Activated CD4-positive, alpha-beta T cell treated with anti-CD3 and anti-CD28 coated beads for 36 hours (primary cell): ENCODE measurements around the gene PHF21A. TPM values are rescaled to one million over a fixed set of nuclear protein-coding genes. Genes with fewer than 3 reads are reported as not detected.
"Not testable (repeated sequence)": the region's sequence is repeated elsewhere in the genome, so short reads cannot be mapped to it uniquely, and the experiment has no call there.

ENCODE experiments used
- ATAC-seq: fragments of 200-7000 bp; cut with Tn5 transposase; one replicate; pipeline ENCODE4 v1.10.0; 2021; ENCODE audit warnings: mild to moderate bottlenecking, moderate library complexity
- CTCF ChIA-PET: fragments of 350-600 bp; sonication (Branson Sonifier 250); formaldehyde crosslinking; loops from one replicate; lab custom pipeline; 2021; ENCODE audit warnings: antibody characterized with exemption; lab: Charles Lee
- POLR2A ChIA-PET: fragments of 350-600 bp; sonication (Branson Sonifier 250); formaldehyde crosslinking; loops from one replicate; lab custom pipeline; 2021; ENCODE audit warnings: antibody characterized with exemption, inconsistent platforms; lab: Charles Lee
- DNase-seq: peaks from one replicate; pipeline ENCODE4 v3.0.0-alpha.2; 2020
- H3K27ac Mint-ChIP-seq: one replicate; pipeline ENCODE4 v1.8.0; 2021; ENCODE audit warnings: mixed read lengths
- H3K27me3 Mint-ChIP-seq: one replicate; pipeline ENCODE4 v1.8.0; 2021; ENCODE audit warnings: mixed read lengths
- H3K36me3 Mint-ChIP-seq: one replicate; pipeline ENCODE4 v1.8.0; 2021; ENCODE audit warnings: low read depth, mixed read lengths
- H3K4me1 Mint-ChIP-seq: one replicate; pipeline ENCODE4 v1.8.0; 2021; ENCODE audit warnings: mixed read lengths
- H3K4me3 Mint-ChIP-seq: one replicate; pipeline ENCODE4 v1.8.0; 2021; ENCODE audit warnings: mild to moderate bottlenecking, moderate library complexity, mixed read lengths
- H3K9me3 Mint-ChIP-seq: one replicate; pipeline ENCODE4 v1.8.0; 2021; ENCODE audit warnings: low read depth, mixed read lengths
- intact Hi-C, 2 experiments: fragments of 100-400 bp; cut with DNase I in 1 of 2; cut with micrococcal nuclease in 1 of 2; formaldehyde crosslinking; loops; one replicate each; pipeline versions ENCODE4 v1.14.2 to v1.15.1; 2022 to 2024; cut with DNase I, micrococcal nuclease
- total RNA-seq, 2 experiments: library from RNA; stranded (reverse); gene quantifications; one replicate each; pipeline ENCODE4 v1.2.3, GENCODE V29; 2021

PHF21A gene
- total RNA-seq, 2 experiments from 2014 or later = 42.6 to 61.8 TPM

DNA sequence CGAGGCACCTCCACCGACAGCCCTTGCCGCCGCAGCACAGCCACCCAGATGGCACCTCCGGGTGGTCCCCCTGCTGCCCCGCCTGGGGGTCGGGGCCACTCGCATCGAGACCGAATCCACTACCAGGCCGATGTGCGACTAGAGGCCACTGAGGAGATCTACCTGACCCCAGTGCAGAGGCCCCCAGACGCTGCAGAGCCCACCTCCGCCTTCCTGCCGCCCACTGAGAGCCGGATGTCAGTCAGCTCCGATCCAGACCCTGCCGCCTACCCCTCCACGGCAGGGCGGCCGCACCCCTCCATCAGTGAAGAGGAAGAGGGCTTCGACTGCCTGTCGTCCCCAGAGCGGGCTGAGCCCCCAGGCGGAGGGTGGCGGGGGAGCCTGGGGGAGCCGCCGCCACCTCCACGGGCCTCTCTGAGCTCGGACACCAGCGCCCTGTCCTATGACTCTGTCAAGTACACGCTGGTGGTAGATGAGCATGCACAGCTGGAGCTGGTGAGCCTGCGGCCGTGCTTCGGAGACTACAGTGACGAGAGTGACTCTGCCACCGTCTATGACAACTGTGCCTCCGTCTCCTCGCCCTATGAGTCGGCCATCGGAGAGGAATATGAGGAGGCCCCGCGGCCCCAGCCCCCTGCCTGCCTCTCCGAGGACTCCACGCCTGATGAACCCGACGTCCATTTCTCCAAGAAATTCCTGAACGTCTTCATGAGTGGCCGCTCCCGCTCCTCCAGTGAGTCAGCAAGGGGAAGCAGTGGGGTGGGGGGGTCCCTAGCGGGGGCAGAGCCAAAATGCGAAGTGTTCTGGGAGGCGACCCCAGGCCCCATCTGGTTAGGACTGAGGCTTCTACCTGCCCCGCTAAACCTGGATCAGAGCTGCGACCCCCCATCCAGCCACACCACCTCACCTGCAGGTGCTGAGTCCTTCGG, 218.5 kb downstream of the PHF21A start:
- H3K4me1 Mint-ChIP-seq = peaks cover 4% of the 10 kb centered on the region
- POLR2A ChIA-PET = no interaction called here
- CTCF ChIA-PET = no interaction called here

GRCh38 chr11:45901626-45902025, 219.6 kb downstream of the PHF21A start:
- intact Hi-C loops = no loop called here
- DNase-seq = no peak
- Mint-ChIP-seq H3K36me3 (no peaks in the 10 kb centered on the region), H3K27me3 (peaks cover 20% of the 10 kb centered on the region), H3K9me3 (no peaks in the 10 kb centered on the region), H3K27ac (no peak overlapping the region), H3K4me1 (peaks cover 4% of the 10 kb centered on the region), H3K4me3 (no peak overlapping the region)
- POLR2A ChIA-PET = interaction anchor here (0.6 kb wide), 1 partner anchor 40 kb away, joined by 3 read pairs; no protein-coding TSS in a partner anchor
- no peak for ATAC-seq
- CTCF ChIA-PET = no interaction called here

More for the DNA sequence above, 218.5 kb downstream of the PHF21A start:
- H3K4me3 Mint-ChIP-seq = no peak overlapping the region
- H3K27me3 Mint-ChIP-seq = peaks cover 14% of the 10 kb centered on the region
- intact Hi-C loops = no loop called here
- ATAC-seq (no peak), DNase-seq (no peak)
- H3K27ac Mint-ChIP-seq = no peak overlapping the region
- no peaks in the 10 kb centered on the region for H3K36me3 Mint-ChIP-seq
- H3K9me3 Mint-ChIP-seq = no peaks in the 10 kb centered on the region

DNA sequence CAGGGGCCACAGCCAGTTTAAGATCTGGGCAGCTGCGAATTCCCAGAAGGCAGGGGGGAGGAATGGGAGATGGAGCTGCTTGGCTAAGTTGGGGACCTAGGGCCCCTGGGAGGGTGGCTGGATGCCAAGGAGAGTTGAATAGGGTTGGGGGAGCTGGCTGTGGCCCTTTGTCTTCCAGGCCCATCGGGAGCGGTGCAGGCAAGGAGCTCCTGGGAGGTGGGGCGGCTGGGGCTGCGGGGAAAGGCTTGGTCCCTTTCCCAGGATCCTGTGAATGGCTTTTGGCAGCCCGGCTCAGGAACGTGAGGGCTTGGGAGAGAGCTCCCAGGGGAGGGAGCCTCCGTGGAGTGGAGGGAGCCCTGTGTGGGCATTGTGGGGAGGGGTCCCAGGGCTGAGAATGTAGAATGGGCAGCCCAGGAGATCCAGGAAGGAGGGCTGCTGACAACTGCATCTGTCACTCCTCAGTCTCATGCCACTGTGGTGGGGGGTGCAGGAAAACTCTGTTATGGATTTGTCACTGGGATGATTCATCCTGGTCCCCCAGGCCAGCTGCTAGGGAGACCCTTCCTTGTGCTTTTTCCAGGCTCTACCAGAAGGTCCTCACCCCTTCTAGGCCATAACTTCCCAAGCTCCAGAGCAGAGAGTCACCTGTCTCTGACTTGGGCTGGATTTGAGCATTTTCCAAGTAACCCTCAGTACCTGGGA, 220.2 kb downstream of the PHF21A start:
- Mint-ChIP-seq H3K4me3 (peak overlapping the region; percentile 52), H3K36me3 (no peaks in the 10 kb centered on the region), H3K27ac (no peak overlapping the region), H3K9me3 (no peaks in the 10 kb centered on the region), H3K27me3 (peaks cover 20% of the 10 kb centered on the region), H3K4me1 (peaks cover 2% of the 10 kb centered on the region)
- CTCF ChIA-PET = no interaction called here
- no peak for DNase-seq
- no peak for ATAC-seq
- intact Hi-C loops = loop anchor here in 1 of 2 experiments (1.0 kb wide), 1 partner anchor 54 kb away; the partner anchor contains the start of gene CRY2
- POLR2A ChIA-PET = interaction anchor here (0.6 kb wide), 1 partner anchor 40 kb away, joined by 3 read pairs; no protein-coding TSS in a partner anchor

DNA sequence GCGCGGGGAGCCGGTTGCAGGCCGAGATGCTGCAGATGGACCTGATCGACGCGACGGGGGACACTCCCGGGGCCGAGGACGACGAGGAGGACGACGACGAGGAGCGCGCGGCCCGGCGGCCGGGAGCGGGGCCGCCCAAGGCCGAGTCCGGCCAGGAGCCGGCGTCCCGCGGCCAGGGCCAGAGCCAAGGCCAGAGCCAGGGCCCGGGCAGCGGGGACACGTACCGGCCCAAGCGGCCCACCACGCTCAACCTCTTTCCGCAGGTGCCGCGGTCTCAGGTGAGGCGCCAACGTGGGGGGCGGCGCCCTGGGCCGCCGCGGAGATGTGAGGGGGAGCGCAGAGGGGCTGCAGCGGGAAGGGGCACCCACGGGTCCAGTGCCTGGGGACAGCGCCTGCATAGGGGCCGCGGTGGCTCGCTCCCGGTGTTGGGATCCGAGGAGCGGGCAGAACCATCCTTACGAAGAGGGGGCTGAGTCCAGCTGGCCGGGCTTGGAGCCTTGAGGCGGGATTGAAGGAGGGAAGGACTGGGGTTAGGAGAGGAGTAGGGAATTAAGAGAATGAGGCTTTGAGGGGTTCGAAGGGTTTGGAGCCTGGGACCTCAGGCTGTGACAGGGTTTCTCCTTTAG, 221.0 kb downstream of the PHF21A start:
- ATAC-seq, CTCF ChIA-PET, H3K27ac Mint-ChIP-seq, POLR2A ChIA-PET, DNase-seq, H3K9me3 Mint-ChIP-seq, H3K36me3 Mint-ChIP-seq, H3K4me1 Mint-ChIP-seq: not testable (repeated sequence)
- H3K4me3 Mint-ChIP-seq = peak overlapping the region; percentile 52
- peaks cover 20% of the 10 kb centered on the region for H3K27me3 Mint-ChIP-seq
- intact Hi-C loops = loop anchor here in 1 of 2 experiments (1.0 kb wide), 1 partner anchor 53 kb away; the partner anchor contains the start of gene CRY2

GRCh38 chr11:45899448-45900174, 221.6 kb downstream of the PHF21A start:
- intact Hi-C loops = loop anchor here (1.0 to 5.0 kb wide), 5 partner anchors 14 to 94 kb away; partner anchors contain the start of genes CRY2 (in 2 of the 2), MAPK8IP1 (in 1 of the 2) and SLC35C1 (in 1 of the 2)
- Mint-ChIP-seq H3K4me1 (peaks cover 2% of the 10 kb centered on the region), H3K4me3 (peak overlapping the region; percentile 40), H3K27ac (no peak overlapping the region), H3K9me3 (no peaks in the 10 kb centered on the region), H3K27me3 (peaks cover 26% of the 10 kb centered on the region), H3K36me3 (no peaks in the 10 kb centered on the region)
- DNase-seq = peak; percentile 80
- ChIA-PET POLR2A (no interaction called here), CTCF (interaction anchor here (1.1 kb wide), 1 partner anchor 25 kb away, joined by 6 read pairs; no protein-coding TSS in a partner anchor)
- peak; percentile 86 for ATAC-seq

- Mint-ChIP-seq H3K27ac (no peak overlapping the region), H3K4me3 (peak overlapping the region; percentile 40), H3K36me3 (no peaks in the 10 kb centered on the region), H3K4me1 (peaks cover 2% of the 10 kb centered on the region), H3K9me3 (no peaks in the 10 kb centered on the region), H3K27me3 (peaks cover 30% of the 10 kb centered on the region)
- DNase-seq (no peak), ATAC-seq (no peak)
- ChIA-PET POLR2A (no interaction called here), CTCF (interaction anchor here (1.1 to 1.4 kb wide), 2 partner anchors 10 to 24 kb away, joined by 5 to 6 read pairs; no protein-coding TSS in a partner anchor)
- intact Hi-C loops = loop anchor here (1.0 to 5.0 kb wide), 4 partner anchors 14 to 94 kb away; partner anchors contain the start of genes CRY2 (in 1 of the 2), MAPK8IP1 (in 1 of the 2) and SLC35C1 (in 1 of the 2)
Observed at GRCh38 chr11:45899086-45899447, 222.2 kb downstream of the PHF21A start.

- intact Hi-C loops = loop anchor here in 1 of 2 experiments (5.0 kb wide), 1 partner anchor 50 kb away; the partner anchor contains the start of gene CRY2
- no peak overlapping the region for H3K27ac Mint-ChIP-seq
Observed at GRCh38 chr11:45897556-45897955, 223.7 kb downstream of the PHF21A start.

DNA sequence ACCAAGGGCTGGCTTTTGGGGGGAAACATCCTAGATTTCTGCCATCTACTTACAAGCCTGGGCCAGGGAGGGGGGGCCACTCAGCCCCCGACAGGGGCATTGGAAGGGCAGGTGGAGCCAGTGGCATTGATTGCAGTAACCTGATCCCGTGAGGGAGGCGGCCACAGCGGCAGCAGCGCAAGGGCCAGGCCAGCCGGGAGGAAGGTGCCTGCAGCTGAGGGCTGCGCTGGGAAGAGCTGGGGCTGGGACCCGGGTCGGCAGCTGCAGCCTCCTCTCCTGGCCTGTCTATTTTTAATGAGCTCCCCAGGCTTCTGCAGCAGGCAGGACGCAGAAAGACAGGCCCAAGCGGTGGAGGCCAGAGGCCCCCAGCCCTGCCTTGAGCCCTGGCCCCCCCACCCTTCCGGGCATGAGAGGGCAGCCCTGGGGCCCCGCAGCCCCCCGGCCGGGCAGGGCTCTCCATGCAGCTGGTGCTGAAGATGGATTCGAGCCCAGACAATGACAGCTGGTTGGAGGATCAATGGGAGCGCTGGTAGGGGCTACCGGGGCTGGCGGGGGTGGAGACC, 224.8 kb downstream of the PHF21A start:
- ChIA-PET CTCF (interaction anchor here (1.7 kb wide), 1 partner anchor 25 kb away, joined by 6 read pairs; no protein-coding TSS in a partner anchor), POLR2A (interaction anchor here (0.6 kb wide), 1 partner anchor 87 kb away, joined by 3 read pairs; no protein-coding TSS in a partner anchor)
- Mint-ChIP-seq H3K27me3 (peaks cover 32% of the 10 kb centered on the region), H3K4me1 (peaks cover 2% of the 10 kb centered on the region), H3K4me3 (no peak overlapping the region), H3K9me3 (no peaks in the 10 kb centered on the region), H3K36me3 (no peaks in the 10 kb centered on the region), H3K27ac (no peak overlapping the region)
- no peak for ATAC-seq
- intact Hi-C loops = loop anchor here in 1 of 2 experiments (5.0 kb wide), 1 partner anchor 49 kb away; the partner anchor contains the start of gene CRY2
- DNase-seq = no peak

More at GRCh38 chr11:45897556-45897955, 223.7 kb downstream of the PHF21A start:
- ChIA-PET POLR2A (no interaction called here), CTCF (interaction anchor here (1.4 to 1.7 kb wide), 2 partner anchors 9 to 26 kb away, joined by 5 to 6 read pairs; no protein-coding TSS in a partner anchor)
- Mint-ChIP-seq H3K4me1 (peaks cover 2% of the 10 kb centered on the region), H3K27me3 (peaks cover 32% of the 10 kb centered on the region), H3K4me3 (no peak overlapping the region), H3K9me3 (no peaks in the 10 kb centered on the region), H3K36me3 (no peaks in the 10 kb centered on the region)
- ATAC-seq = no peak
- DNase-seq = no peak

DNA sequence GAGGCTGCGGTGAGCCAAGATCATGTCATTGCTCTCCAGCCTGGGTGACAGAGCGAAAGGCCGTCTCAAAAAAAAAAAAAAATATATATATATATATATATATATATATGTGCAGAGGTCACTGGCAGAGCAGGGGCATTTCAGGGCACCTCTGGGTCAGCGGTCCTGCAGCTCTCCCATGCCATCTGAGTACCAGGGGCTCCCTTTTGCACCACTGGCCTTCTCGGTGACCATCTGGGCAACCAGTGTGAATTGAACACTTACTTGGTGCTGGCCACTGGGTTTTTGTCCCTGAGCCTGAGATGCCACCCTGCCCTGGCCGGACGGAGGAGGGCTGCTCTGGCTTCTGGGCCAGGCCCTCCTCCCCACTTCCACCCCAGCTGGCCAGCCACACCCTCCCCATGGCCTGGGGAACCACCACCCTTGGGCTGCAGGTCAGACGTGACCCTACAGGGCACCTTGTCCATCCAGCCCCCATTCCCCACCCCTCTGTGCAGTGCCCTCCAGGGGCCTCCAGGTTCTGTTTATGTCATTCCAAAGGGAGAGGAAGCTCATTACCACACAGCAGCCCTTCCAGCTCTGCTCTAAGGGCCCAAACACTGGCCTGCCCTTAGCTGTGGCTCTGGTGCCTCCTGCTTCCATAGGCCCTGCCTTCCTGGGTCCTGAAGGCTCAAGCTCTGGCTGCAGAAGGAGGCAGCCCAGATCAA, 225.5 kb downstream of the PHF21A start:
- Mint-ChIP-seq H3K27me3 (peaks cover 28% of the 10 kb centered on the region), H3K4me3 (no peak overlapping the region), H3K27ac (no peak overlapping the region), H3K9me3 (no peaks in the 10 kb centered on the region), H3K4me1 (peaks cover 2% of the 10 kb centered on the region), H3K36me3 (no peaks in the 10 kb centered on the region)
- POLR2A ChIA-PET = interaction anchor here (0.6 kb wide), 1 partner anchor 32 kb away, joined by 3 read pairs; no protein-coding TSS in a partner anchor
- ATAC-seq = no peak
- intact Hi-C loops = loop anchor here in 1 of 2 experiments (5.0 kb wide), 1 partner anchor 48 kb away; the partner anchor contains the start of gene CRY2
- DNase-seq = no peak
- CTCF ChIA-PET = no interaction called here
